NCI-H82 treated with DMSO at 0.1 percent for 48 hours (cell line): ENCODE measurements around the gene PGBD2.
"Not testable (repeated sequence)": the region's sequence is repeated elsewhere in the genome, so short reads cannot be mapped to it uniquely, and the experiment has no call there.

Experiments used
- DNase-seq: peaks from one replicate; lab custom pipeline; 2025; ENCODE audit not compliant: unreplicated experiment; lab: John Stamatoyannopoulos, UW

The PGBD2 gene

DNA sequence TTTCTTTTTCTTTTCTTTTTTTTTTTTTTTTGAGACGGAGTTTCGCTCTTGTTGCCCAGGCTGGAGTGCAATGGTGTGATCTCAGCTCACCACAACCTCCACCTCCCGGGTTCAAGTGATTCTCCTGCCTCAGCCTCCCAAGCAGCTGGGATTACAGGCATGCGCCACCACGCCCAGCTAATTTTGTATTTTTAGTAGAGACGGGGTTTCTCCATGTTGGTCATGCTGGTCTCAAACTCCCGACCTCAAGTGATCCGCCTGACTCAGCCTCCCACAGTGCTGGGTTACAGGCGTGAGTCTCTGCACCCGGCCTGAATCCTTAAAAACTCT, 16.2 kb upstream of the PGBD2 start:
- DNase-seq: not testable (repeated sequence)

DNA sequence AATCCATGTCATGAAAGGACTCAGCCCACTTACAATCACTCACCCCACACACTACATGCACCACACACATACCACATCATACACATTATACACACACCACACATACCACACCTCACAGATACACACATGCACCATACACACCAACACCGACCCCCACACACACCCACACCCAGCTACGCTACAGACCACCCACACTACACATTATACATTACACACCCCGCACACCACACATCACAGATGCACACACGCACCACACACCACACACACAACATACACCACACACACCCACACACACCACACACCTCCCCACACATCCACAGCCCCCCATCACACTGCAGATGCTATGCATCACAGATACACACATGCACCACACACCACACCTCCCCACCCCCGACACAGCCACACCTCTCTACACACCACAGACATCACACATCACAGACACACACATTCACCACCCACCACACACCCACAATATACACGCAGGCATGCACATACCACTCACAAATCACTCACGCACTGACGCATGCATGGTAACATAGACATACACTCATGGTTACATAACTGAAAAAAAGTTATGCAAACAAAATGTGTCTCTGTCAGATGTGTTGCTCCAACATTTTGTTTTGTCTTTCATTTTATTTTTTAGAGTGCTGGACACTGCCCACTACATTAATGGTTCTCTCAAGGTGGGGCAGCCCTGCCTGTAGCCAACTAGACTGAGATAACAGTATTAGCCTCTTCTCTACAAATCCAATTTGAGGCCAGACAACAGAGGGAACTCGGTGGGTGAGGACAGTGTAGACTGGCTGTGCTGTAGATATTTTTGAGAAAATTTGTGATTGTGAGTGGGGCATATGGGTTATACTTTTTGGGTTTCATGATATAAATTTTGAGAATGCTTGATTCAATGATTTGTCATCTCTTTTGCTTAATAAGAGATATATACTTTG, 15.2 kb upstream of the PGBD2 start:
- DNase-seq: peak; percentile 44

DNA sequence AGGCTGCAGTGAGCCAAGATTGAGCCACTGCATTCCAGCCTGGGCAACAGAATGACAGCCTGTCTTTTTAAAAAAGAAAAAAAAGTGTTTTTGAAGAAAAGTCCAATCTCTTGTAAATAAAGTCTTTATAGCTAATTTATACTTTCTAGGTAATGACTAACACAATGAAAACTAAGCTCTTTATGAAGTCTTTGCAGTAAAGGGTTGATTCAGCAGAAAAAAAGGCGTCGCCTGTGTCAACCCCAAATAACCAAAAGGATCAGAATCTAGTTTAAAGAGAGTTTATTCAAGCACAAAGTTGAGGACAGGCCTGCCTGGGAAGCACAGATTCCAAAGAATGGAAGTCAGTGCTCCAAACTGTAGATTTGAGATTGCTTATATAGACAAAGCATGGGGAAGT, 14.3 kb upstream of the PGBD2 start:
- DNase-seq: no peak

DNA sequence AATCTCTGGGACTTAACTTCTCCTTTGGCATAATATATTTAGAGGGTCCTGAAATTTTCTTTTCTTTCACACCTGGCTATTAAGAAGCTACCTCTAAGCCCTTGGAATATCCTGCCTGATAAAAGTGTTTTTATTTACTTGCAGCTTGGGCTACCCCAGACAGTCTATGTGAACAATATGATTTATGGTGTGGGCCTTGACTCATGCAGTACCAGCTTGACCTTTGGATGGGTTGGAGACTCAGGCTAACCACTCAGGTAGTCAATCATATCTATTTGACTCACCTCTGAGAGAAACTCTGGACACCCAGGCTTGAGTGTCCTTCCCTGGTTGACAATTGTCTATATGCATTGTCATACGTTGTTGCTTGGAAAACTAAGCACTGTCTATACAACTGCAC, 13.4 kb upstream of the PGBD2 start:
- DNase-seq: no peak

DNA sequence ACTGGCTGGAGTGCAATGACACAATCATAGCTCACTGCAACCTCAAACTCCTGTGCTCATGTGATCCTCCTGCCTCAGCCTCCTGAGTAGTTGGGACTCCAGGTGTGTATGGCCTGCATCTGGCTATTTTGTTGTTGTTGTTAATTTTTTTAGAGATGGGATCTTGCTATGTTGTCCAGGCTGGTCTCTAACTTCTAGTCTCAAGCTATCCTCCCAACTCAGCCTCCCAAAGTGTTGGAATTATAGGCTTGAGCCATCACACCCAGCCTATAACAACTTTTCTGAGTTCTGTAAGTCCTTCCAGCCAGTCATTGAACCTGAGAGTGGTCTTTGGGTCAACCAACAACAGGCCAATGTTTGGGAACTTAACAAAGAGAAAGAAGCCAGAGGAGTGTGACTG, 11.2 kb upstream of the PGBD2 start:
- DNase-seq: no peak

DNA sequence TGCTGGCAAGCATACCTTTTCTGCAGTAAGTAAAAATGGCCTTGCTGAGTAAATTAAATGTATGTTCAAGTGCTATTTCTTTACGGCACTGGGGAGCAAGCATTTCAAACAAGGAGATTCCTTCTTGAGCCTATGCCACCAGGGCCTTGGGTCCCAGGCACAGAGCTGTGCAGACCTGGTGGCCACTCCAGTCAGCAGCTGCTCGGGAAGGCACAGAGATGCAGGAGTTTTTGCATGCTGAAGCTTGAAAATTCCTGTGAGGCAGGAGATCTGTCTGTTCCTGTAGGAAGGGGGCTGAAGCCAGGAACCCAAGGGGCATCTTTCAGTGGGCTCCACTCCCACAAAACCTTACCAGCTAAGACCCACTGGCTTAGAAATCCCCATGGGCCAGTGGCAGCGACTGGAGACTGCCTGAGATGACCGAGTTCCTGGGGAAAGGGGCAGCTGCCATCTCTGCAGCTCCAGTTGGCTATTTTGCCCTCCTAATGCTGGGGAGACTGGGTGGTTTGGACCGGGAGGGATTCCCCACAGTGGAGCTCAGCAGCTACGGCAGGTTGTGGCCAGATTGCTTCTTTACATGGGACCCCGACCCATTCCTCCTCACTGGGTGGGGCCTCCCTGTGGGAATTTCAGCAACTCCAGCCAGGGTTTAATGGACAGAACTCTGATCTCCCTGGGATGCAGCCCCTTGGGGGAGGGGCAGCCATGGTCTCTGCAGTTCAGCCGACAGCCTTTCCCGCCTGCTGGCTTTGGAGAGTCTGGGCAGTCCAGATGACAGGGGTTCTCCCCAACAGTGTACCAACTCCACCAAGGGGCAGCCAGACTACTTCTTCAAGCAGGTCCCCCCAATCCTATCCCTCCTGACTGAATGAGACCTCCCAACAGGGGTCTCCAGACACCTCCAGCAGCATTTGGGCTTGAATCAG, 8.4 kb upstream of the PGBD2 start:
- no peak for DNase-seq

DNA sequence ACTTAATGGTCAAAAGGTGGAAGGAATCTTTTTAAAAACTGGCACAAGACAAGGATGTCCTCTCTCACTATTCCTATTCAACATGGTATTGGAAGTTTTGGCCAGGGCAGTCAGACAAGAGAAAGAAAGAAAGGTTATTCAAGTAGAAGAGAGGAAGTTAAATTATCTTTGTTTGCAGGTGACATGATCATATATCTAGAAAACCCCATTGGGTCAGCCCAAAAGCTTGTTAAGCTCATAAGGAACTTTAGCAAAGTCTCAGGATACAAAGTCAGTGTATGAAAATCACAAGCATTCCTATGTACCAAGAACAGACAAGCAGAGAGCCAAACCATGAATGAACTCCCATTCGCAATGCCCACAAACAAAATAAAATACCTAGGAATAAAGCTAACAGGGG, 5.4 kb upstream of the PGBD2 start:
- no peak for DNase-seq

DNA sequence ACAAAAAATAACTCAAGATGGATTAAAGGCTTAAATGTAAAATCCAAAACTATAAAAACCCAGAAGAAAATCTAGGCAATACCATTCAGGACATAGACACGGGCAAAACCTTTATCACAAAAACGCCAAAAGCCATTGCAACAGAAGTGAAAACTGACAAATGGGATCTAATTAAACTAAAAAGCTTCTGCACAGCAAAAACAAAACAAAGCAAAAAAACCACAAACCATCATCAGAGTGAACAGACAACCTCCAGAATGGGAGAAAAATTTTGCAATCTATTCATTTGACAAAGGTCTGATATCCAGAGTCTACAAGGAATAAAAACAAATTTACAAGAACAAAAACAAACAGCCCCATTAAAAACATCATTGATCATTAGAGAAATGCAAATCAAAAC, 4.5 kb upstream of the PGBD2 start:
- no peak for DNase-seq

DNA sequence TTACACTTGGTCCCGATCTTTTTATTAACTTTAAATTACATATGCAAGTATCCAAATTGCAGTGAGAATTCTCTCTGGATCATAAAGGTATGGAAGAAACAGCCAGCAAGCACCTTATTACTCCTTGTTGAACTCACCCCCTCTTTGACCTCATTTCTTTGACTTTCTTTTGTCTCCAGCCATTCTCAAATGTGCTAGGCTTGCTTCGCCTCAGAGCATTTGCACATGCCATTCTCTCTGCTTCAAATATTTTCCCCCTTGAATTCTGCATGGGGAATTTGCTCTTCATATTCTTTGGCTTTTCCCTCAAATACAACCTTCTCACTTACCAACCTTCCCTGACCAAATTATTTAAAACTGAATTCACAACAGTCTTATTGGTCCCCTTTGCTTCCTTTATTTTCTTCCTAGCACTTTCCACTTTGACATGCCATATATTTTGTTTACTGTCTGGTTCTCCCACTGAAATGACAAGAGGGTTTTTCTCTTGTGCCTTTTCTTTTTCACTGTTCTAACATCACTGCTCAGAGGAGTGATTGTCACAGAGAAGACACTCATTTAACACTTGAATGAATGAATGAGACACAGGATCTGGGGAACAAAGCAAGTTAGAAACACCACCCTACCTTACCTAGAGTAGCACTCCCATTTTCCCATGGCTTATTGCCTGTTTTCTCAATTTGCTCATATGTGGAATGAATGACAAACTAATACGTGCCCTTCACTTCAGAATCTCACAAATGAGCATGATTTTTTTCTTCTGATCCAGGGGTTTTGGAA, 1.4 kb upstream of the PGBD2 start:
- no peak for DNase-seq

DNA sequence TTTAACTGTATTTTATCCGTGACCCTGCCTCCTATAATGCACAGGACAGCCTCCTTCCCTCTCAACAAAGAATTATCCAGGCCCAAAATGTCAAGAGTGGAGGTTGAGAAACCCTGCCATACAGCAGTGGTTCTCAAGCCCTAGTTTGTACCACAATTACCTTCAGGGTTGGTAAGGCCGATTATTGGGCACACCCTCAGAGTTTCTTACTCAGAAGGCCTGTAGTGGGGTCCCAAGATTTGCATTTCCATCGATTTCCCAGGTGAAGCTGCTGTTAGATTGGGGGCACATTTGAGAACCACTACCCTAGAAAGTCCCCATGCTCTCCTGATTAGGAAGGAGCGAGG, 400 bp upstream of the PGBD2 start:
- DNase-seq: no peak

DNA sequence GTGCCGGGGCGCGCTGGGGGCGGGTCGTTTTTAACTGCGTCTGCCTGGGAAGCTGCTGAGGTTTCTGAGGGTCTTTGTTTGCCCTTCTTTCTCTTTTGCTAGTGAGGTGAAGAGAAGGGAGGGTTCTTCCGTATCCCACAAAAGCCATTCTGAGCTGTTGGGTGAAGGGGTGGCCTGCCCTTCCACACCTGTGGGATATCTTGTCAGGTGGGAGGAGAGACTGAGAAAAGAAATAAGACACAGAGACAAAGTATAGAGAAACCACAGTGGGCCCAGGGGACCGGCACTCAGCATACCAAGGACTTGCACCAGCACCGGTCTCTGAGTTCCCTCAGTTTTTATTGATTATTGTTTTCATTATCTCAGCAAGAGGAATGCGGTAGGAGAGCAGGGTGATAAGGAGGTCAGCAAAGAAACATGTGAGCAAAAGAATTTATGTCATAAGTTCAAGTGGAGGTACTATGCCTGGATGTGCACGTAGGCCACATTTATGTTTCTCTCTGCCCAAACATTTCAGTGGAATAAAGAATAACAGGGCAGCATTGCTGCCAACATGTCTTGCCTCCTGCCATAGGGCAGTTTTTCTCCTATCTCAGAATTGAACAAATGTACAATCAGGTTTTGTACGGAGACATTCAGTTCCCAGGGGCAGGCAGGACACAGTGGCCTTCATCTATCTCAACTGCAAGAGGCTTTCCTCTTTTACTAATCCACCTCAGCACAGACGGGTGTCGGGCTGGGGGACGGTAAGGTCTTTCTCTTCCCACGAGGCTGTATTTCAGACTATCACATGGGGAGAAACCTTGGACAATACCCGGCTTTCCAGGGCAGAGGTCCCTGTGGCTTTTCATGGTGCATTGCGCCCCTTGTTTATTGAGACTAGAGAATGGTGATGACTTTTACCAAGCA, 972 bp downstream of the PGBD2 start:
- DNase-seq: peak; percentile 8

DNA sequence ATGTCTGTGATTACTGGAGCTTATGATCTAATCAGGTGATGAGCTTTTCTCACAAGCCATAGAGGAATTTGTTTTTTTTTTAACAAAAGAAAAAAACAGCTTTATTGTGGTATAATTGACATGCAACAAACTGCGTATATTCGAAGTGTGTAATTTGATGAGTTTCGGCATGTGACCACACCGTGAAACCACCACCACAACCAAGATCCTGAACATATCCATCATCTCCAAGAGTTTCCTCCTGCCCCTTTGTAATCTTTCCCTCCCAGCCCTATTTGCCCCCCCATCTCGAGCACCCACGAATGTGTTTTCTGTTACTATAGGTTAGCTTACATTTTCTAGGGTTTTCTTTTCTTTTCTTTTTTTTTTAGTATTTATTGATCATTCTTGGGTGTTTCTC, 4.7 kb downstream of the PGBD2 start:
- no peak for DNase-seq

DNA sequence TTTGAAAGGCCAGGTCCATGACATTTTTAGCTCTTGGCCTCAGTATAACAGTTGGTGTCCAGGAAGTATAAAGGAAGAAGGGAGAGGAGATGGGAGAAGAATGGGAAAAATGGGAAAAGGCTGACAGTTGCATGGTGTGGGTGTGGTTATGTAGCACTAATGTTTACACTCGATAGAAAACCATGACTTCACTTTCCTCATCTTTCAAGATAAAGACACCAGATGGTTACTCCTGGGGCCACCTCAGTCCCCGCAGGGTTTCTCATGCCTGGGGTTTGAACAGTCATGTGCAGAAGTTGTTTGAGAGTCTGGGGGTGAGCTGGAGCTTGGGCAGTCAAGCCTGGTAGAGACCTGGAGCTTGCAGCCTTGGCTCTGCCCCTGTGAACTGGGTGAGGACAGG, 7.9 kb downstream of the PGBD2 start:
- no peak for DNase-seq

DNA sequence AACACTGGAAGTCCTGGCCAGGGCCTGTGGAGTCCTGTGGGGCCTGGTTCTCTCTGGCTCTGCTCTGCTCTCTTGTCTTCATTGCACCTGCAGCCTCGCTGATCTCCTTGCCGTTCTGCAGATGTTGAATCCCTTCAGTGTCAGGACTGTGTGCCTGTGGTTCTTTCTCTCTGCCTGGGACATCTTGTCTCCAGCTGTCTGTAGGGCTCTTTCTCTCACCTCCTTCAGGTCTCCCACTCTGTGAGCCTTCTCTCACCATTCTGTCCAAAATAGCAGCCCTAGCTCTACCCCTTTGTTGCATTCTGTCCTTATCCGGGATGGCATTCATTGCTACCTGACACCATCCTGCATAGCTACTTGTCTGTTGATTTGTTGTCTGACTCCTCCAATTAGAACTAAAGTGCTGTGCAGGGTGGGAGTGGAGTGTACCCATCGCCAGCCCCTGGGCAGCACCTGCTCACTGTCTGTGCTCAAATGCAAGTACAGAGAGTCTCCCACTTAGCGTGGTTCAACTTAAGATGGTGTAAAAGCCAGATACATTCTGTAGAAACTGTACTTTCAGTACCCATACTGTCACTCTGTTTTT, 8.9 kb downstream of the PGBD2 start:
- DNase-seq: no peak

DNA sequence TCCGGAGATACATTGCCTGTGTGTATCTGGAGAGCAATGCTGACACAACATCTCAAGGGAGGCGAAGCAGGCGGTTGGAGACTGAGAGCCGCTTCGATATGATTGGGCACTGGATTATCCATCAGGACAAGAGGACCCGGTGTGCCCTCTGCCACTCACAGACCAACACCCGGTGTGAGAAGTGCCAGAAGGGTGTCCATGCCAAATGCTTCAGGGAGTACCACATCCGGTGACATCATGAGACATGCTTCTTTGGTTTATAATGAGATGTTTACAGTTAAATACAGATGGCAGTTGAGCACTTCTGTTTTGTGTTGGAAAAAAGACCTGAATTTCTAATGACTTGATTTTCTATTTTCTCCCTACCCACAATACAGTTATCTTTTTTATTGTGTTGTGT, 12.1 kb downstream of the PGBD2 start:
- no peak for DNase-seq

DNA sequence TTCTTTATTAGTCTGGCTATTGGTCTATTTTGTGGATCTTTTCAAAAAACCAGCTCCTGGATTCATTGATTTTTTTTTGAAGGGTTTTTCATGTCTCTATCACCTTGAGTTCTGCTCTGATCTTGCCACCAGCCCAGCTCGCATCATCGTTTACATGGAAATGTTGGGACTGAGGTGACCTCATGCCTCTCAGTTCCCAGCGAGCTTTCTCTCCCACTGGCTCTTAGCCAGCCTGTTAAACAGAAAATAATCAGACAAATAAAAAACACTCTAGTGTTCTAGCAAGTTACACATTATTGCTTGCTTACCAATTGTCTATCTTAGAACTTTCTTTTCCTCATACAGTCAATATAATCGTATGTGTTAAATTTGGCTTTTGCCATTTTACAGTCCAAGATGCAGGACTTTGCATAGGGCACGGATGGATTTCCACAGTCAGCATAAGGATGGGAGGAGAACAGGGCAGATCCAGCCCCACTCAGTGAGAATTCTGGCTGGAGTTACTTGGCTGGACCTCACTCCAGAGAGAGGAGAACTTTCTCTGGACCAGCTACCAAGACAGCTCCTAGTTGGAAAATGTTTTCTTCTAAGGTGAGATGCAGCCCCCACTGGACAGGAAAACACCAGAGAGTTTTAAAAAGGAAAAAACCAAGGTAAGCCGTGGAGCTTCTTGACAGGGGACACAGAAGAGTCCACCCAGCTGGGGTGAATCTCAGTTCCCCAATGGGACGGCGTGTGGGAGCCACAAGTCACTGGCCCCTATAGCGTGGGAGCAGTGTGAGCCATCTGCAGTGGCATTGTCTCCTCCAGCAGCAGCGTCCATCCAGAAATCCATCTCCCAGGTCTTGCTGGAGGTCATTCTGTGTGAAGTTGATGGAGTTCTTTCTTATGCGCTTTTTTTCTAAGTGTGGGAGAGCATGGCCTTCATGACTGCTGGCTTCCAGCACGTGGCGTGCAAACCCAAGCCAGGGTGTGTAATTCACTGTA, 17.6 kb downstream of the PGBD2 start:
- no peak for DNase-seq

DNA sequence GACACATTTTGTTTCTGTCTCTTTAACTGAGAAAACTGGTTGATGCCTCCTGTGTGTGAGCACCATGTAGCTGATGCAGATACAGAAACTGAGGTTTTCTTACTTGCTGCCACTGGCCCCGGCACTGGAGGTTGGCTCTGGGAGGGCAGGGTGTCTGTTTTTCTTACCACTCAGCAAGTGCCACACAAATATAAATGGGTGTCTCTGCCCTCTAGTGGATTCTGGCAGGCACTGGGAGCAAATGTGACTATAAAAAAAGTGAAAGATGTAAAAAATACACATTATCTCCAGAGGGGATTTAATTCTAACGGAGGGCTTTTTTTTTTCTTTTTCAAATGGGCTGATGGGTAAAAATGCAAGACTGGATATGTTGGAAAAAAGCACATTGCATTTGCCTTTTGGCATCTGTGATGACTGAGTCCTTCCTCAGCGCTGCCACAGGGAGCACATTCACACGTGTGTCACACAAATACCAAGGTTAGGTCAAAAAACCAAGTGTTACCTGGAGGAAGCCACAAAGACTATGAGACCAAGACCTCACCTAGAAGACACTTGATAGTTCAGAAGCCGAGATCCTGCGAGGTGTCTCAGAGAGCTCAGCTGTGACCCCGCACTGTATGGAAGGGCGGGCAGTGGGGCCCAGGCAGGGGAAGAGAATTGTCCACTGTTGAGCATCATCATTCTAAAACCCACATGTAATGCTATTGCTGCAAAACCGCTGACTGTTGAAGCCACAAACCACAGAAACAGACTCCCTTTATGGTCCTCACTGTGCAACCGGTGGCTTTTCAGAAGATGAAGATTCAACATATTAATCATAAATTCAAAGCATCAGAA, 18.9 kb downstream of the PGBD2 start:
- DNase-seq: no peak

DNA sequence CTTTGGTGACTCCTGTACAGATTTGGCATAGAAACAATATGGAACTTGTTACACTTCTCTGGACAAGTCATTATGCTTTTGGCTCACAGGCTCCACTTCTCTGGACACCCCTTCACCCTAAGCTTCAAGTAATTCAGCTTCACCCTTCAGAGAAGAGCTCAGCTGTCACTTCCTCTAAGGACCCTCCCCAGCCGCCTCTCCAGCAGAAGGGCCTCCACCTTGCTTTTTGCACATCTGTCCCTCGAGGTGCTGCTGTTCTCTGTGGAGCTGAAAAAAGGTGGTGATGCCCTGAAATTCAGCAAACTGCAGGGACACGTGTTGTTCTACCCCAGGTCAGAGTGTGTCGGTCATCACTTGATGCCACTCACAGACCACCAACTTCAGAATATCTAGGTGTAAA, 19.8 kb downstream of the PGBD2 start:
- not testable (repeated sequence) for DNase-seq
